Measurements from ENCODE around the gene FIBP.

GRCh38 chr11:65919141-65919572, 30.9 kb upstream of the FIBP start, which contains the start of gene DRAP1:
- TF ChIP-seq, protein P1, sequence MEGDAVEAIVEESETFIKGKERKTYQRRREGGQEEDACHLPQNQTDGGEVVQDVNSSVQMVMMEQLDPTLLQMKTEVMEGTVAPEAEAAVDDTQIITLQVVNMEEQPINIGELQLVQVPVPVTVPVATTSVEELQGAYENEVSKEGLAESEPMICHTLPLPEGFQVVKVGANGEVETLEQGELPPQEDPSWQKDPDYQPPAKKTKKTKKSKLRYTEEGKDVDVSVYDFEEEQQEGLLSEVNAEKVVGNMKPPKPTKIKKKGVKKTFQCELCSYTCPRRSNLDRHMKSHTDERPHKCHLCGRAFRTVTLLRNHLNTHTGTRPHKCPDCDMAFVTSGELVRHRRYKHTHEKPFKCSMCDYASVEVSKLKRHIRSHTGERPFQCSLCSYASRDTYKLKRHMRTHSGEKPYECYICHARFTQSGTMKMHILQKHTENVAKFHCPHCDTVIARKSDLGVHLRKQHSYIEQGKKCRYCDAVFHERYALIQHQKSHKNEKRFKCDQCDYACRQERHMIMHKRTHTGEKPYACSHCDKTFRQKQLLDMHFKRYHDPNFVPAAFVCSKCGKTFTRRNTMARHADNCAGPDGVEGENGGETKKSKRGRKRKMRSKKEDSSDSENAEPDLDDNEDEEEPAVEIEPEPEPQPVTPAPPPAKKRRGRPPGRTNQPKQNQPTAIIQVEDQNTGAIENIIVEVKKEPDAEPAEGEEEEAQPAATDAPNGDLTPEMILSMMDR (IDR thresholded peaks at IDR 0.05; ENCODE audit: extremely low read depth in 1 of 2, insufficient read depth in 1 of 2, low read depth in 1 of 2, low read length in 2 of 2), result no peak
- peak; percentile 23 for TF ChIP-seq POLR2A (IDR thresholded peaks at IDR 0.05; ENCODE audit: low read depth, low read length)
- TF ChIP-seq EZH2 (IDR thresholded peaks at IDR 0.05; ENCODE audit: borderline replicate concordance, low read depth, low read length, severe bottlenecking), result no peak
- TF ChIP-seq MYC (IDR thresholded peaks at IDR 0.05; ENCODE audit: low read depth, low read length), result no peak
- peak; percentile 67 for TF ChIP-seq POLR2AphosphoS5 (IDR thresholded peaks at IDR 0.05; ENCODE audit: insufficient read depth, low read depth, low read length)
- peak; percentile 12 for TF ChIP-seq MAX (IDR thresholded peaks at IDR 0.05; ENCODE audit: insufficient read depth, insufficient read length)
- no peak for TF ChIP-seq JUN (IDR thresholded peaks at IDR 0.05; ENCODE audit: borderline replicate concordance, insufficient read depth, insufficient read length, low read depth)
- TF ChIP-seq FOS (IDR thresholded peaks at IDR 0.05; ENCODE audit: borderline replicate concordance, insufficient read depth, low read length), result no peak
- no peak for TF ChIP-seq GATA2 (IDR thresholded peaks at IDR 0.05; ENCODE audit: insufficient read depth, insufficient read length, low read depth, low read length)
